Muscle of back (tissue), 11 donors: Measurements from ENCODE around the gene TMEM72. TPM values are rescaled to one million over a fixed set of nuclear protein-coding genes. Genes with fewer than 3 reads are reported as not detected.
A peak's percentile ranks its signal among the peaks of the same experiment; 100 is the strongest.

Experiments used
- DNase-seq, 3 donors: peaks; one replicate each; pipeline versions ENCODE4 v3.0.0 to v3.0.0-alpha.2; 2013
- polyA plus RNA-seq, 10 donors: library from polyadenylated mRNA; unstranded; fragments of 120-200 nt; gene quantifications; one replicate each; pipeline ENCODE4 v1.2.1, GENCODE V29; 2013; ENCODE audit not compliant: insufficient read length in 10 of 10

The TMEM72 gene
- polyA plus RNA-seq, 10 donors: 0.04 to 0.12 (median 0.07) TPM; not detected in 6

DNA sequence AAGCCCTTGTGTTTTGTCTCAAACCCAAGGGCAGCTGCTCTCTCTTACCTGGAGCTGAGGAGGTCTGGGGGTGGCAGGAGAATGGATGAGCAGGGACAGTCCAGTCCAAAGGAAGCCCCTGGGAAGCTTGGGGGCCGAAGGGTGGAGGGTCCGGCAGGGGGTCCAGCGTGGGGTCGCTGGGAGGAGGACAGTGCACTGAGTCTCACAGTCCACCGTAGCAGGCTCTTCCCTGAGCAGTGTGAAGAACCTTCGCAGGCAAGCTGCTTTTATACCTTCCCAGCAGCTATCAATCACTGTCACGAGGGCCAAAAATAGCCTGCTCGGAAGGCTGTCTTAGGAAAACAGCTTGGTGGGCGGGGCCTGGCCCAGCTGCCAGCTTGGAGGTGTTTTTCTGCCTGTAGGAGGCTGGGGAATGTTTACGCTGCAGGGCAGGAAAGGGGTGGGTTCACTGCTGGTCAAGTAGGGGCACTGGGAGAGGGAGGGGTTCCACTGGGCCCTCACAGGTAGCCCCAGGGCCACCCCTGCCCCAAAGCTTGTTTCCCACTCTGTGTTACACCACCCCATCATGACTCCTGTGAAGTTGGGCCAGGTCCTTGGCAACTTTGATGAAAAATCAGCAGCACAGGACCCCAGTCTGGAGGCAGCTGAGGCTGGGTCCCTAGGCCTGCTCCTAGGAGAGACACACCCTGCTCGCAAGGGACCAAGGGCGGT, 67.6 kb downstream of the TMEM72 start, which contains the start of gene DEPP1:
DEPP1 (minus strand) TSS at position 240 of the 711 bp plus-strand sequence. CDS start 779 bp downstream, outside the sequence.
- peak; percentile 87 to 92 (median 90) for DNase-seq

GRCh38 chr10:44979281-44980191, 68.4 kb downstream of the TMEM72 start:
- no peak for DNase-seq

- no peak for DNase-seq
Measured at GRCh38 chr10:44980309-44981171, 69.4 kb downstream of the TMEM72 start.

- peak in 2 of 3 donors; percentile 63 to 69 for DNase-seq
Measured at GRCh38 chr10:44981172-44982113, 70.3 kb downstream of the TMEM72 start.

DNA sequence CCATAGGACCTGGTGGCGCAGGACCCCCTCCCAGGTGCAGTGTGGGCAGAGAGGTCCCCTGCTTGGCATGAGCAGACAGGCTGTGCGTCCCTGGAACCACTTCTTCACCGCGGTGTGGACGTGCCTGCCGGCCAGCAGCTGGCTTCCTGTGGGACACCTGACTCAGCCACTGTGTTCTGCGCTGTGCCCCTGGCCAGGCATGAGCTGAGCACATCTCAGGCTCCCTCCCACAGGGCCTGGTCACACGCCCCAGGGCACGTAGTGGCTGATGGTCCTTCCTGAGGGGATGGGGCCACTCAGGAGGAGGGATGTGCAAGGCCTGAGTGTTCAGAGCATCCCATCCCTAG, 71.0 kb downstream of the TMEM72 start:
- DNase-seq: peak in 1 of 3 donors; percentile 67

- DNase-seq: no peak
Measured at GRCh38 chr10:44982496-44982895, 71.4 kb downstream of the TMEM72 start.

- no peak for DNase-seq
Measured at GRCh38 chr10:44983066-44983894, 72.1 kb downstream of the TMEM72 start.

DNA sequence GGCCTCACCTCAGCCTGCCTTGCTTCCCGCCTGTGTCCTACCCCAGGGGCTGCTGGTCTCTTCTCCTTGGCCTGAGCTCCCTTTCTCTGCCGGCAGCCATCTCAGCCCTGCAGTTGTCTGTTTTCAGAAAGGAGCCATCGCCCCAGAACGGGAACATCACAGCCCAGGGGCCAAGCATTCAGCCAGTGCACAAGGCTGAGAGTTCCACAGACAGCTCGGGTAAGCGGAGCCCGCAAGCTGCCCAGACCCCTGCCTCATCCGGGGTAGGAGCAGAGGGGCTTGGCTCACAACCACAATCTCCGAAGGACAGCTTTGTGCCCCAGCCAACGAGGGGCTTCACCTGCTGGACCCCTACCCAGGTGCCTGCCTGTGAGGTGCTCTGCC, 72.8 kb downstream of the TMEM72 start:
- DNase-seq: no peak

- no peak for DNase-seq
Measured at GRCh38 chr10:44984671-44985101, 73.5 kb downstream of the TMEM72 start.

GRCh38 chr10:44985175-44985681, 74.1 kb downstream of the TMEM72 start:
- DNase-seq: no peak

GRCh38 chr10:44986179-44986578, 75.0 kb downstream of the TMEM72 start:
- DNase-seq: no peak

Other genes starting within 250 kb of the TMEM72 start
- gene RASSF4, start 48.5 kb downstream of the TMEM72 start, polyA plus RNA-seq: 10 to 100 TPM; 46.5 to 89.1 (median 67.8) TPM
- 10 to 100 TPM; 13.0 to 72.4 (median 23.4) TPM for gene DEPP1, start 67.5 kb downstream of the TMEM72 start, polyA plus RNA-seq
- gene ZNF22, start 89.6 kb downstream of the TMEM72 start, polyA plus RNA-seq: 10 to 100 TPM; 46.1 to 58.7 (median 53.8) TPM